ENCODE data around the gene SELENBP1.
"Not testable (repeated sequence)": the region's sequence is repeated elsewhere in the genome, so short reads cannot be mapped to it uniquely, and the experiment has no call there.

Gene SELENBP1

GRCh38 chr1:151391079-151391563 lies 18.6 kb upstream of the SELENBP1 start:
- WGBS, 2 donors (ENCODE audit: extremely low coverage in 2 of 2, insufficient read length in 2 of 2, insufficient replicate concordance in 1 of 2), result no CpG with 5 or more reads among the region's 3 CpGs
- H3K4ac ChIP-seq (ENCODE audit: low read length), result no peak overlapping the region
- H4K8ac ChIP-seq (ENCODE audit: low read depth, low read length), result no peak overlapping the region
- H3K79me1 ChIP-seq (ENCODE audit: low read depth, low read length), result no peaks in the 10 kb centered on the region
- no peak overlapping the region for H2AFZ ChIP-seq (ENCODE audit: low read length)
- H2BK12ac ChIP-seq (ENCODE audit: low read length), result no peak overlapping the region
- no peaks in the 10 kb centered on the region for H3K4me1 ChIP-seq (ENCODE audit: control insufficient read depth in 2 of 2, insufficient read depth in 1 of 2, low read depth in 1 of 2, low read length in 2 of 2)
- no peak for DNase-seq (ENCODE audit: low spot score)
- no peaks in the 10 kb centered on the region for H3K36me3 ChIP-seq (replicated peaks in 1 of 2; ENCODE audit: control insufficient read depth in 2 of 2, insufficient read depth in 2 of 2, low read length in 2 of 2)
- no peak overlapping the region for H3K14ac ChIP-seq (ENCODE audit: low read length)
- no peak overlapping the region for H3K27ac ChIP-seq (replicated peaks; ENCODE audit: low read length)
- no peak overlapping the region for H2BK120ac ChIP-seq (ENCODE audit: low read depth, low read length)
- H3K4me3 ChIP-seq (ENCODE audit: low read length in 2 of 2), result no peak overlapping the region
- no peak overlapping the region for H2BK15ac ChIP-seq (ENCODE audit: low read length)
- no peak overlapping the region for H3K9ac ChIP-seq (ENCODE audit: low read depth, low read length, poor library complexity)
- H2AK5ac ChIP-seq (ENCODE audit: low read depth, low read length), result no peak overlapping the region
- H4K91ac ChIP-seq (ENCODE audit: low read depth, low read length, poor library complexity), result no peak overlapping the region
- no peaks in the 10 kb centered on the region for H3K9me3 ChIP-seq (replicated peaks in 1 of 2; ENCODE audit: control insufficient read depth in 2 of 2, insufficient read depth in 1 of 2, low read depth in 1 of 2, low read length in 2 of 2)
- no peak overlapping the region for H3K4me2 ChIP-seq (ENCODE audit: insufficient read depth, low read length, poor library complexity, severe bottlenecking)
- no peak overlapping the region for H3K23ac ChIP-seq (ENCODE audit: low read depth, low read length, poor library complexity)
- no peak overlapping the region for H2BK5ac ChIP-seq (ENCODE audit: low read length)
- no peak overlapping the region for H3K18ac ChIP-seq (ENCODE audit: low read length)
- H3K27me3 ChIP-seq (ENCODE audit: control insufficient read depth in 3 of 3, insufficient read depth in 3 of 3, low read depth in 1 of 3, low read length in 3 of 3), result no peaks in the 10 kb centered on the region

- H3K4me2 ChIP-seq (ENCODE audit: insufficient read depth, low read length, poor library complexity, severe bottlenecking); H3K36me3 ChIP-seq (replicated peaks in 1 of 2; ENCODE audit: control insufficient read depth in 2 of 2, insufficient read depth in 2 of 2, low read length in 2 of 2); H3K27ac ChIP-seq (replicated peaks; ENCODE audit: low read length); H3K79me1 ChIP-seq (ENCODE audit: low read depth, low read length); H2BK12ac ChIP-seq (ENCODE audit: low read length); H3K9ac ChIP-seq (ENCODE audit: low read depth, low read length, poor library complexity); H2BK120ac ChIP-seq (ENCODE audit: low read depth, low read length); H3K27me3 ChIP-seq (ENCODE audit: control insufficient read depth in 3 of 3, insufficient read depth in 3 of 3, low read depth in 1 of 3, low read length in 3 of 3); H3K9me3 ChIP-seq (replicated peaks in 1 of 2; ENCODE audit: control insufficient read depth in 2 of 2, insufficient read depth in 1 of 2, low read depth in 1 of 2, low read length in 2 of 2); H3K4me3 ChIP-seq (ENCODE audit: low read length in 2 of 2); H2BK5ac ChIP-seq (ENCODE audit: low read length); H4K91ac ChIP-seq (ENCODE audit: low read depth, low read length, poor library complexity); H2BK15ac ChIP-seq (ENCODE audit: low read length); H3K4ac ChIP-seq (ENCODE audit: low read length); DNase-seq (ENCODE audit: low spot score); H4K8ac ChIP-seq (ENCODE audit: low read depth, low read length); H2AFZ ChIP-seq (ENCODE audit: low read length); H3K23ac ChIP-seq (ENCODE audit: low read depth, low read length, poor library complexity); H3K4me1 ChIP-seq (ENCODE audit: control insufficient read depth in 2 of 2, insufficient read depth in 1 of 2, low read depth in 1 of 2, low read length in 2 of 2); H3K14ac ChIP-seq (ENCODE audit: low read length); H3K18ac ChIP-seq (ENCODE audit: low read length); H2AK5ac ChIP-seq (ENCODE audit: low read depth, low read length): not testable (repeated sequence)
- no CpG with 5 or more reads among the region's 22 CpGs for WGBS, 2 donors (ENCODE audit: extremely low coverage in 2 of 2, insufficient read length in 2 of 2, insufficient replicate concordance in 1 of 2)
Observed at GRCh38 chr1:151390221-151391078, 17.9 kb upstream of the SELENBP1 start.

GRCh38 chr1:151386002-151386401 lies 13.5 kb upstream of the SELENBP1 start:
- no peak overlapping the region for H3K18ac ChIP-seq (ENCODE audit: low read length)
- H2AFZ ChIP-seq (ENCODE audit: low read length), result no peak overlapping the region
- no peaks in the 10 kb centered on the region for H3K4me1 ChIP-seq (ENCODE audit: control insufficient read depth in 2 of 2, insufficient read depth in 1 of 2, low read depth in 1 of 2, low read length in 2 of 2)
- no peak overlapping the region for H4K8ac ChIP-seq (ENCODE audit: low read depth, low read length)
- H4K91ac ChIP-seq (ENCODE audit: low read depth, low read length, poor library complexity), result no peak overlapping the region
- H2BK120ac ChIP-seq (ENCODE audit: low read depth, low read length), result no peak overlapping the region
- H3K27ac ChIP-seq (replicated peaks; ENCODE audit: low read length), result no peak overlapping the region
- no CpG with 5 or more reads among the region's 2 CpGs for WGBS, 2 donors (ENCODE audit: extremely low coverage in 2 of 2, insufficient read length in 2 of 2, insufficient replicate concordance in 1 of 2)
- peaks cover 0 to 12% (median 0%) of the 10 kb centered on the region in 3 experiments for H3K27me3 ChIP-seq (ENCODE audit: control insufficient read depth in 3 of 3, insufficient read depth in 3 of 3, low read depth in 1 of 3, low read length in 3 of 3)
- no peak overlapping the region for H3K23ac ChIP-seq (ENCODE audit: low read depth, low read length, poor library complexity)
- H2BK15ac ChIP-seq (ENCODE audit: low read length), result no peak overlapping the region
- no peak overlapping the region for H2AK5ac ChIP-seq (ENCODE audit: low read depth, low read length)
- no peaks in the 10 kb centered on the region for H3K36me3 ChIP-seq (replicated peaks in 1 of 2; ENCODE audit: control insufficient read depth in 2 of 2, insufficient read depth in 2 of 2, low read length in 2 of 2)
- H2BK12ac ChIP-seq (ENCODE audit: low read length), result no peak overlapping the region
- no peak overlapping the region for H2BK5ac ChIP-seq (ENCODE audit: low read length)
- H3K14ac ChIP-seq (ENCODE audit: low read length), result no peak overlapping the region
- H3K9me3 ChIP-seq (replicated peaks in 1 of 2; ENCODE audit: control insufficient read depth in 2 of 2, insufficient read depth in 1 of 2, low read depth in 1 of 2, low read length in 2 of 2), result no peaks in the 10 kb centered on the region
- no peak overlapping the region for H3K4ac ChIP-seq (ENCODE audit: low read length)
- H3K4me3 ChIP-seq (ENCODE audit: low read length in 2 of 2), result no peak overlapping the region
- H3K79me1 ChIP-seq (ENCODE audit: low read depth, low read length), result no peaks in the 10 kb centered on the region
- no peak for DNase-seq (ENCODE audit: low spot score)
- H3K4me2 ChIP-seq (ENCODE audit: insufficient read depth, low read length, poor library complexity, severe bottlenecking), result no peak overlapping the region
- no peak overlapping the region for H3K9ac ChIP-seq (ENCODE audit: low read depth, low read length, poor library complexity)

GRCh38 chr1:151384584-151384983 lies 12.1 kb upstream of the SELENBP1 start:
- Histone ChIP-seq H2BK15ac (ENCODE audit: low read length) (no peak overlapping the region), H4K91ac (ENCODE audit: low read depth, low read length, poor library complexity) (no peak overlapping the region), H3K9me3 (replicated peaks in 1 of 2; ENCODE audit: control insufficient read depth in 2 of 2, insufficient read depth in 1 of 2, low read depth in 1 of 2, low read length in 2 of 2) (no peaks in the 10 kb centered on the region), H2BK12ac (ENCODE audit: low read length) (no peak overlapping the region), H3K27ac (replicated peaks; ENCODE audit: low read length) (no peak overlapping the region), H2BK120ac (ENCODE audit: low read depth, low read length) (no peak overlapping the region), H2AFZ (ENCODE audit: low read length) (no peak overlapping the region), H3K9ac (ENCODE audit: low read depth, low read length, poor library complexity) (no peak overlapping the region), H3K36me3 (replicated peaks in 1 of 2; ENCODE audit: control insufficient read depth in 2 of 2, insufficient read depth in 2 of 2, low read length in 2 of 2) (no peaks in the 10 kb centered on the region), H3K79me1 (ENCODE audit: low read depth, low read length) (no peaks in the 10 kb centered on the region), H3K27me3 (ENCODE audit: control insufficient read depth in 3 of 3, insufficient read depth in 3 of 3, low read depth in 1 of 3, low read length in 3 of 3) (peaks cover 0 to 12% (median 0%) of the 10 kb centered on the region in 3 experiments), H4K8ac (ENCODE audit: low read depth, low read length) (no peak overlapping the region), H3K4me3 (ENCODE audit: low read length in 2 of 2) (no peak overlapping the region), H3K14ac (ENCODE audit: low read length) (no peak overlapping the region), H3K4ac (ENCODE audit: low read length) (no peak overlapping the region), H3K18ac (ENCODE audit: low read length) (no peak overlapping the region), H2AK5ac (ENCODE audit: low read depth, low read length) (no peak overlapping the region), H3K4me1 (ENCODE audit: control insufficient read depth in 2 of 2, insufficient read depth in 1 of 2, low read depth in 1 of 2, low read length in 2 of 2) (no peaks in the 10 kb centered on the region), H2BK5ac (ENCODE audit: low read length) (no peak overlapping the region), H3K23ac (ENCODE audit: low read depth, low read length, poor library complexity) (no peak overlapping the region), H3K4me2 (ENCODE audit: insufficient read depth, low read length, poor library complexity, severe bottlenecking) (no peak overlapping the region)
- WGBS, 2 donors (ENCODE audit: extremely low coverage in 2 of 2, insufficient read length in 2 of 2, insufficient replicate concordance in 1 of 2), result no CpG with 5 or more reads among the region's 3 CpGs
- no peak for DNase-seq (ENCODE audit: low spot score)
